T-helper 1 cell treated with Interleukin-12 subunit alpha and Interleukin-12 subunit beta and Interleukin-4 antibody, amounts not matched to agents 30 μg/mL and 1 μg/mL, for 36 hours (primary cell): ENCODE measurements around the gene FOXK2.
"Not testable (repeated sequence)": the region's sequence is repeated elsewhere in the genome, so short reads cannot be mapped to it uniquely, and the experiment has no call there.

Source experiments
- H3K27ac Mint-ChIP-seq: one replicate; pipeline ENCODE4 v1.8.0; 2021; ENCODE audit warnings: mild to moderate bottlenecking, mixed read lengths
- H3K27me3 Mint-ChIP-seq: one replicate; pipeline ENCODE4 v1.8.0; 2021; ENCODE audit warnings: low read depth, mixed read lengths
- H3K36me3 Mint-ChIP-seq: one replicate; pipeline ENCODE4 v1.8.0; 2021; ENCODE audit warnings: low read depth, mixed read lengths
- H3K4me1 Mint-ChIP-seq: one replicate; pipeline ENCODE4 v1.8.0; 2021; ENCODE audit warnings: low read depth, mixed read lengths
- H3K4me3 Mint-ChIP-seq: one replicate; pipeline ENCODE4 v1.8.0; 2021; ENCODE audit warnings: mild to moderate bottlenecking, moderate library complexity, mixed read lengths
- H3K9me3 Mint-ChIP-seq: one replicate; pipeline ENCODE4 v1.8.0; 2021; ENCODE audit warnings: mixed read lengths

The FOXK2 gene

GRCh38 chr17:82505296-82505695 is 14.2 kb upstream of the FOXK2 start:
- H3K36me3 Mint-ChIP-seq: no peaks in the 10 kb centered on the region
- no peaks in the 10 kb centered on the region for H3K9me3 Mint-ChIP-seq
- H3K4me3 Mint-ChIP-seq: no peak overlapping the region
- no peaks in the 10 kb centered on the region for H3K27me3 Mint-ChIP-seq
- H3K4me1 Mint-ChIP-seq: peaks cover 5% of the 10 kb centered on the region
- no peak overlapping the region for H3K27ac Mint-ChIP-seq

- not testable (repeated sequence) for H3K4me3 Mint-ChIP-seq, H3K36me3 Mint-ChIP-seq, H3K4me1 Mint-ChIP-seq, H3K27me3 Mint-ChIP-seq, H3K27ac Mint-ChIP-seq, H3K9me3 Mint-ChIP-seq
Observed at GRCh38 chr17:82506402-82506801, 13.1 kb upstream of the FOXK2 start.

- Mint-ChIP-seq H3K36me3 (no peaks in the 10 kb centered on the region), H3K4me1 (peaks cover 8% of the 10 kb centered on the region), H3K9me3 (no peaks in the 10 kb centered on the region), H3K27me3 (no peaks in the 10 kb centered on the region), H3K27ac (no peak overlapping the region), H3K4me3 (no peak overlapping the region)
Observed at GRCh38 chr17:82507631-82508175, 11.8 kb upstream of the FOXK2 start.

GRCh38 chr17:82511642-82512041 is 7.9 kb upstream of the FOXK2 start:
- H3K27me3 Mint-ChIP-seq, H3K4me3 Mint-ChIP-seq, H3K36me3 Mint-ChIP-seq, H3K4me1 Mint-ChIP-seq, H3K9me3 Mint-ChIP-seq, H3K27ac Mint-ChIP-seq: not testable (repeated sequence)

- not testable (repeated sequence) for H3K36me3 Mint-ChIP-seq, H3K4me3 Mint-ChIP-seq, H3K4me1 Mint-ChIP-seq, H3K27me3 Mint-ChIP-seq, H3K9me3 Mint-ChIP-seq, H3K27ac Mint-ChIP-seq
Observed at GRCh38 chr17:82513864-82514263, 5.7 kb upstream of the FOXK2 start.

- no peaks in the 10 kb centered on the region for H3K9me3 Mint-ChIP-seq
- H3K4me3 Mint-ChIP-seq: no peak overlapping the region
- no peak overlapping the region for H3K27ac Mint-ChIP-seq
- H3K36me3 Mint-ChIP-seq: peaks cover 3% of the 10 kb centered on the region
- peaks cover 8% of the 10 kb centered on the region for H3K27me3 Mint-ChIP-seq
- peaks cover 10% of the 10 kb centered on the region for H3K4me1 Mint-ChIP-seq
Observed at GRCh38 chr17:82517230-82517865, 2.2 kb upstream of the FOXK2 start.

GRCh38 chr17:82519971-82520903 is 705 bp downstream of the FOXK2 start:
- Mint-ChIP-seq H3K27ac (peak overlapping the region; percentile 90), H3K4me3 (peak overlapping the region; percentile 94), H3K27me3 (no peaks in the 10 kb centered on the region), H3K36me3 (peaks cover 7% of the 10 kb centered on the region), H3K4me1 (peaks cover 18% of the 10 kb centered on the region), H3K9me3 (no peaks in the 10 kb centered on the region)

GRCh38 chr17:82524540-82524939 is 5.0 kb downstream of the FOXK2 start:
- no peaks in the 10 kb centered on the region for H3K9me3 Mint-ChIP-seq
- no peaks in the 10 kb centered on the region for H3K27me3 Mint-ChIP-seq
- peaks cover 33% of the 10 kb centered on the region for H3K4me1 Mint-ChIP-seq
- peaks cover 9% of the 10 kb centered on the region for H3K36me3 Mint-ChIP-seq
- H3K4me3 Mint-ChIP-seq: no peak overlapping the region
- peak overlapping the region; percentile 1 for H3K27ac Mint-ChIP-seq

- H3K27me3 Mint-ChIP-seq: no peaks in the 10 kb centered on the region
- H3K4me3 Mint-ChIP-seq: no peak overlapping the region
- H3K4me1 Mint-ChIP-seq: peaks cover 36% of the 10 kb centered on the region
- H3K36me3 Mint-ChIP-seq: peaks cover 9% of the 10 kb centered on the region
- no peaks in the 10 kb centered on the region for H3K9me3 Mint-ChIP-seq
- no peak overlapping the region for H3K27ac Mint-ChIP-seq
Observed at GRCh38 chr17:82525712-82526111, 6.2 kb downstream of the FOXK2 start.

- peaks cover 36% of the 10 kb centered on the region for H3K4me1 Mint-ChIP-seq
- no peaks in the 10 kb centered on the region for H3K27me3 Mint-ChIP-seq
- H3K36me3 Mint-ChIP-seq: peaks cover 7% of the 10 kb centered on the region
- no peak overlapping the region for H3K4me3 Mint-ChIP-seq
- H3K9me3 Mint-ChIP-seq: no peaks in the 10 kb centered on the region
- H3K27ac Mint-ChIP-seq: no peak overlapping the region
Observed at GRCh38 chr17:82527898-82528297, 8.4 kb downstream of the FOXK2 start.

GRCh38 chr17:82528484-82529265 is 9.1 kb downstream of the FOXK2 start:
- Mint-ChIP-seq H3K36me3 (peaks cover 4% of the 10 kb centered on the region), H3K27me3 (no peaks in the 10 kb centered on the region), H3K4me3 (no peak overlapping the region), H3K27ac (peak overlapping the region; percentile 14), H3K9me3 (no peaks in the 10 kb centered on the region), H3K4me1 (peaks cover 35% of the 10 kb centered on the region)

- no peaks in the 10 kb centered on the region for H3K9me3 Mint-ChIP-seq
- no peak overlapping the region for H3K4me3 Mint-ChIP-seq
- H3K27me3 Mint-ChIP-seq: no peaks in the 10 kb centered on the region
- H3K4me1 Mint-ChIP-seq: peaks cover 41% of the 10 kb centered on the region
- peaks cover 6% of the 10 kb centered on the region for H3K36me3 Mint-ChIP-seq
- no peak overlapping the region for H3K27ac Mint-ChIP-seq
Observed at GRCh38 chr17:82529914-82530300, 10.4 kb downstream of the FOXK2 start.

- no peaks in the 10 kb centered on the region for H3K9me3 Mint-ChIP-seq
- H3K27ac Mint-ChIP-seq: peak overlapping the region; percentile 73
- peaks cover 50% of the 10 kb centered on the region for H3K4me1 Mint-ChIP-seq
- H3K36me3 Mint-ChIP-seq: peaks cover 5% of the 10 kb centered on the region
- H3K27me3 Mint-ChIP-seq: no peaks in the 10 kb centered on the region
- no peak overlapping the region for H3K4me3 Mint-ChIP-seq
Observed at GRCh38 chr17:82531431-82531881, 11.9 kb downstream of the FOXK2 start.

- Mint-ChIP-seq H3K4me1 (peaks cover 47% of the 10 kb centered on the region), H3K27ac (peak overlapping the region; percentile 38), H3K36me3 (peaks cover 5% of the 10 kb centered on the region), H3K4me3 (no peak overlapping the region), H3K9me3 (no peaks in the 10 kb centered on the region), H3K27me3 (no peaks in the 10 kb centered on the region)
Observed at GRCh38 chr17:82534401-82534812, 14.9 kb downstream of the FOXK2 start.
